Keratinocyte (primary cell): ENCODE measurements around the gene SPSB2. TPM values are rescaled to one million over a fixed set of nuclear protein-coding genes. Genes with fewer than 3 reads are reported as not detected.
A peak's percentile ranks its signal among the peaks of the same experiment; 100 is the strongest.

Source experiments
- DNase-seq: peaks from one replicate; pipeline ENCODE4 v3.0.0-alpha.2; 2011; ENCODE audit warnings: low read depth, missing footprints, low spot score
- FAIRE-seq: peaks from 2 replicates; lab custom pipeline; 2011; peaks lifted over from hg19 to GRCh38; lab: Jason Lieb, UNC
- H2AFZ ChIP-seq: 2 replicates; pipeline ENCODE4 v1.6.0; 2012; ENCODE audit warnings: low read length, control low read depth, inconsistent platforms; ENCODE audit not compliant: control insufficient read depth
- H3K27ac ChIP-seq: 2 replicates; pipeline ENCODE4 v1.5.1; 2011; ENCODE audit warnings: low read length; ENCODE audit not compliant: control insufficient read depth, insufficient read depth
- H3K27me3 ChIP-seq: 3 replicates; pipeline ENCODE4 v1.6.0; 2011; ENCODE audit warnings: low read length; ENCODE audit not compliant: control insufficient read depth, insufficient read depth; ENCODE audit errors: extremely low read depth
- H3K36me3 ChIP-seq, 2 experiments: 2 replicates in 1 of 2; 3 replicates in 1 of 2; pipeline ENCODE4 v1.5.1; 2011; ENCODE audit warnings: low read length in 2 of 2, mild to moderate bottlenecking in 1 of 2; ENCODE audit not compliant: control insufficient read depth in 2 of 2, insufficient read depth in 2 of 2; ENCODE audit errors: extremely low read depth in 1 of 2
- H3K4me1 ChIP-seq: 3 replicates; pipeline ENCODE4 v1.5.1; 2011; ENCODE audit warnings: low read length; ENCODE audit not compliant: control insufficient read depth, insufficient read depth; ENCODE audit errors: extremely low read depth
- H3K4me2 ChIP-seq: 3 replicates; pipeline ENCODE4 v1.6.0; 2011; ENCODE audit warnings: low read depth, low read length; ENCODE audit not compliant: control insufficient read depth, insufficient read depth; ENCODE audit errors: extremely low read depth
- H3K4me3 ChIP-seq, 3 experiments: fragments of 200-600 bp in 1 of 3; sonication (generic) in 1 of 3; 2 replicates in 2 of 3; 3 replicates in 1 of 3; pipeline ENCODE4 v1.5.1; 2011 to 2016; ENCODE audit warnings: low read length in 3 of 3, mild to moderate bottlenecking in 3 of 3, control low read depth in 2 of 3, inconsistent platforms in 1 of 3, low read depth in 1 of 3, mixed read lengths in 1 of 3, mixed run types in 1 of 3, moderate library complexity in 1 of 3; ENCODE audit not compliant: control insufficient read depth in 2 of 3, insufficient read depth in 2 of 3; ENCODE audit errors: extremely low read depth in 1 of 3
- H3K79me2 ChIP-seq: 2 replicates; pipeline ENCODE4 v1.6.0; 2012; ENCODE audit warnings: low read length; ENCODE audit not compliant: control insufficient read depth, insufficient read depth
- H3K9ac ChIP-seq: 3 replicates; pipeline ENCODE4 v1.6.0; 2011; ENCODE audit warnings: low read length; ENCODE audit not compliant: control insufficient read depth, insufficient read depth; ENCODE audit errors: extremely low read depth
- H3K9me1 ChIP-seq: 3 replicates; pipeline ENCODE4 v1.6.0; 2011; ENCODE audit warnings: low read length; ENCODE audit not compliant: control insufficient read depth, insufficient read depth; ENCODE audit errors: extremely low read depth
- H3K9me3 ChIP-seq: 2 replicates; pipeline ENCODE4 v1.5.1; 2012; ENCODE audit warnings: low read depth, low read length; ENCODE audit not compliant: control insufficient read depth
- H4K20me1 ChIP-seq: 3 replicates; pipeline ENCODE4 v1.6.0; 2011; ENCODE audit warnings: low read length; ENCODE audit not compliant: control insufficient read depth, insufficient read depth; ENCODE audit errors: extremely low read depth
- CTCF ChIP-seq, 3 experiments: IDR thresholded peaks in 1 of 3; conservative IDR thresholded peaks in 1 of 3; optimal IDR thresholded peaks in 1 of 3; 2 replicates in 2 of 3; 3 replicates in 1 of 3; pipeline versions ENCODE3 to v1.5.1; 2011; ENCODE audit warnings: low read length in 3 of 3, mild to moderate bottlenecking in 3 of 3, moderate library complexity in 2 of 3, control low read depth in 1 of 3, inconsistent platforms in 1 of 3; ENCODE audit not compliant: insufficient read depth in 2 of 3; ENCODE audit errors: extremely low read depth in 1 of 3
- EZH2 ChIP-seq: IDR thresholded peaks from one replicate; pipeline ENCODE4 v1.6.1; 2012; ENCODE audit warnings: inconsistent platforms, mild to moderate bottlenecking, low read length, moderate library complexity
- dilution Hi-C: fragments of 300-500 bp; cut with MboI; formaldehyde crosslinking; loops from one replicate; pipeline ENCODE4 v1.7.0; 2020; ENCODE audit warnings: low sequenced_read_pairs; ENCODE audit not compliant: extremely low pct_ligation_motif_present
- polyA plus RNA-seq, 5 experiments: library from polyadenylated mRNA; depleted of rRNA in 3 of 5; stranded (reverse) in 3 of 5; stranded (forward) in 1 of 5; unstranded in 1 of 5; fragments of >200 nt; gene quantifications; 1 replicate in 1 of 5; 2 replicates in 3 of 5; 3 replicates in 1 of 5; pipeline versions ENCODE4 v1.2.1 to v1.2.3, GENCODE V29; 2011 to 2012; ENCODE audit warnings: missing spikeins in 2 of 5, low read depth in 1 of 5, low replicate concordance in 1 of 5

The SPSB2 gene
- polyA plus RNA-seq, 1 donor (not counting 4 experiments of a cell fraction or from before 2014, with no cell fraction given), result 4.9 TPM

DNA sequence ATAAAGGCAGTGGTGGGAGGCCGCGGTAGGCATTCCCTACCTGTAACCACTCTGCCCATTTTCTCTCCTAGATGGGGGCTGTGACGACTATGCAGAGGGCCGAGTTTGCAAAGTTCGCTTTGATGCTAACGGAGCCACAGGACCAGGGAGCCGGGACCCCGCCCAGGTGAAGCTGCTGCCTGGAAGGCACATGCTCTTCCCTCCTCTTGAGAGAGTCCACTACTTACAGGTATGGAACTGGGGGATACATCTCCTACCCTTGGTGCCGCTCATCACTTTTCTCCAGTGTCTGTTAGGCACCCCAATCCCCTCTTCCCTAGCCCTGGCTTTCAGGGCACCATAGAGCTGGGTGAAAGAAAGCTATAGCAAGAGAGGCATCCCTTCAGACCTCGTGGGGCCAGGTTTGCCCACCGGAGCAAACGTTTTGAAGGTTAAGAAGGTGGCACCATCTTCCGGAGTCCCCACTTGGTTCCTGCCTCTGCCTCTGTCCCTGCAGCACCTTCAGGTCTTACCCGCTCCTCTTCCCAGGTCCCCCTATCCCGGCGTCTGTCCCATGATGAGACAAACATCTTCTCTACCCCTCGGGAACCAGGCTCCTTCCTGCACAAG is 46.9 kb downstream of the SPSB2 start:
- H3K9me1 ChIP-seq, result no peaks in the 10 kb centered on the region
- H4K20me1 ChIP-seq, result no peaks in the 10 kb centered on the region
- H2AFZ ChIP-seq, result no peak overlapping the region
- DNase-seq (no peak), FAIRE-seq (no peak)
- dilution Hi-C loops, result no loop called here
- no peaks in the 10 kb centered on the region for H3K9me3 ChIP-seq
- no peaks in the 10 kb centered on the region for H3K79me2 ChIP-seq
- no peak overlapping the region for H3K4me2 ChIP-seq
- no peak overlapping the region for H3K9ac ChIP-seq
- no peaks in the 10 kb centered on the region for H3K36me3 ChIP-seq
- H3K4me3 ChIP-seq, result no peak overlapping the region
- H3K27ac ChIP-seq, result no peak overlapping the region
- TF ChIP-seq EZH2 (no peak), CTCF (optimal IDR thresholded peaks at IDR 0.05 in 1 of 3, IDR thresholded peaks at IDR 0.05 in 1 of 3, conservative IDR thresholded peaks at IDR 0.05 in 1 of 3; ENCODE audit: extremely low read depth in 1 of 3, insufficient read depth in 2 of 3, low read length in 3 of 3) (no peak)
- H3K27me3 ChIP-seq, result peaks cover 70% of the 10 kb centered on the region
- peaks cover 12% of the 10 kb centered on the region for H3K4me1 ChIP-seq

DNA sequence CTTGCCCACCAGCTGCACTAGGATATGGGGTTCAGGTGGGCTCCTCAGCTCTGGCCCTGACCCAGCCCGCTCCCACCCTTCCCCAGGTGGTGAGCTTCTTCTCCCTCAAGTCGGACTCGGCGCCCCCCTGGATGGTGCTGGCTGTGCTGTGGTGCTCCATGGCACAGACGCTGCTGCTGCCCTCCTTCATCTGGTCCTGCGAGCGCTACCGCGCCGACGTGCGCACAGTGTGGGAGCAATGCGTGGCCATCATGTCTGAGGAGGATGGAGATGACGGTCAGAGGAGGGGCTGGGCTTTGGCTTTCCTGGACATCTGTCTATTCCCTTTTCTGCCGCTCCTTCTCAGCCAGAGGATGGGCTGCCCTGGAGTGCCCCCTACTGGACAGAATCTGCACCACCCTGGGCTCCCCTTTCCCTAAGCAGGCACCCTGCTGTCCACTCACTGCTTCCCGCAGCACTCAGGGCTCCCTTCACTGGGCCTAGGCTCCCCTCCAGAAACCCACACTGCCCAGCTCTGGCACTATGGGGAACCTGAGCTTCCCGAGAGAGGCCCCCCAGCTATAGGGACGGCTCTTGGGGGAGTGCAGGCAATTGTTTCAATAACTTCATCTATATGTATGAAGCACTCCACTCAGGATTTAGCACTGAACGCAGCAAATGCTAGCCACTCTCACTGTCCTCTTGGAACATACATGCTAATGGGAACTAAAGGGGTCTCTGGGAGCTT is 47.5 kb downstream of the SPSB2 start:
- DNase-seq (peak; percentile 40), FAIRE-seq (peak; percentile 86)
- H2AFZ ChIP-seq, result peak overlapping the region; percentile 40
- no peaks in the 10 kb centered on the region for H3K36me3 ChIP-seq
- no peak overlapping the region for H3K27ac ChIP-seq
- peak in 2 of 3 experiments; percentile 94 to 96 for TF ChIP-seq CTCF (optimal IDR thresholded peaks at IDR 0.05 in 1 of 3, IDR thresholded peaks at IDR 0.05 in 1 of 3, conservative IDR thresholded peaks at IDR 0.05 in 1 of 3; ENCODE audit: extremely low read depth in 1 of 3, insufficient read depth in 2 of 3, low read length in 3 of 3)
- peak; percentile 32 for TF ChIP-seq EZH2
- H3K27me3 ChIP-seq, result peaks cover 73% of the 10 kb centered on the region
- H3K9ac ChIP-seq, result no peak overlapping the region
- H3K4me1 ChIP-seq, result peaks cover 12% of the 10 kb centered on the region
- no peaks in the 10 kb centered on the region for H3K79me2 ChIP-seq
- dilution Hi-C loops, result no loop called here
- peak overlapping the region in 1 of 3 experiments; percentile 37 for H3K4me3 ChIP-seq
- no peaks in the 10 kb centered on the region for H4K20me1 ChIP-seq
- H3K9me3 ChIP-seq, result no peaks in the 10 kb centered on the region
- peak overlapping the region; percentile 56 for H3K4me2 ChIP-seq
- no peaks in the 10 kb centered on the region for H3K9me1 ChIP-seq
